ENCODE data around the gene RABGAP1L.

DNA sequence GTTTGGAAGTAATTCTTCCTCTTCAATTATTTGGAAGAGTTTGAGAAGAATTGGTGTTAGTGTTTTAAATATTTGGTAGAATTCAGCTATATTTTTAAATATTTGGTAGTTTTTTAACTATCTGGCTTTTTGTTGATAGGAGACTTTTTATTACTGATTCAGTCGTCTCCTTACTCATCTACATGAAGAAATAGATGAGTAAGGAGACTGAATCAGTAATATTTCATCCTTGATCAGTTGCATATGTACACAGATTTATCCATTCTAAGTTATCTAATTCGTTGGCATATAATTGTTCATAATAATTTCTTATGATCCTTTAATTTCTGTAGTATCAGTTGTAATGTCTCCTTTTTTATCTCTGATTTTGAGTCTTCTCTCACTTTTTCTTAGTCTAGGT, 512.5 kb downstream of the RABGAP1L start:
- TF ChIP-seq POLR2A (IDR thresholded peaks at IDR 0.05; ENCODE audit: low read depth, low read length): no peak
- TF ChIP-seq CTCF (IDR thresholded peaks at IDR 0.05; ENCODE audit: extremely low read depth in 1 of 2, insufficient read depth in 1 of 2, low read depth in 1 of 2, low read length in 2 of 2): no peak
- TF ChIP-seq EZH2 (IDR thresholded peaks at IDR 0.05; ENCODE audit: borderline replicate concordance, low read depth, low read length, severe bottlenecking): no peak
- TF ChIP-seq POLR2AphosphoS5 (IDR thresholded peaks at IDR 0.05; ENCODE audit: insufficient read depth, low read depth, low read length): no peak
- TF ChIP-seq MAX (IDR thresholded peaks at IDR 0.05; ENCODE audit: insufficient read depth, insufficient read length): no peak
- no peak for TF ChIP-seq FOS (IDR thresholded peaks at IDR 0.05; ENCODE audit: borderline replicate concordance, insufficient read depth, low read length)

Measured in endothelial cell of umbilical vein (primary cell).